Measurements from ENCODE around the gene AMPD3.
A peak's percentile ranks its signal among the peaks of the same experiment; 100 is the strongest.

The AMPD3 gene

GRCh38 chr11:10528121-10528520 lies 73.1 kb downstream of the AMPD3 start:
- FAIRE-seq, result no peak
- DNase-seq (ENCODE audit: insufficient read length, low spot score), result no peak

GRCh38 chr11:10529279-10529678 lies 74.2 kb downstream of the AMPD3 start:
- no peak for FAIRE-seq
- no peak for DNase-seq (ENCODE audit: insufficient read length, low spot score)

DNA sequence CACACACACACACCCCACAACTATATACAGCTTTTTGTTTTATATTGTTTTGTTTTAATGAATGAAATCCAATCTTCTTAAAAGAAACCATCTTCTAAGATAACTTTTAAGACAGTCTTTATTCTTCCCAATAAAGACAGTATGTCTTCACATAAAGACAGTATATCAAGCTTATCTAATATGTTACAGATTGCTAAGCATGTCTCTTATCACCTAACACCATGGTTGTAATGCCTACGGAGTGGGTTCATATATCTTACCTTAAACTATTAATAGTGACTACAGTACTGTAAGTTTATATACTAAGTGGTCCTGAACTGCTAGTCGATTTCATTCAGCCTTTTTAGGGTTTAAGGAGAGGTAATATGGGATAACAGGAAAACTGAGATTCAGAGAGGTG lies 77.5 kb downstream of the AMPD3 start:
- FAIRE-seq, result no peak
- no peak for DNase-seq (ENCODE audit: insufficient read length, low spot score)

DNA sequence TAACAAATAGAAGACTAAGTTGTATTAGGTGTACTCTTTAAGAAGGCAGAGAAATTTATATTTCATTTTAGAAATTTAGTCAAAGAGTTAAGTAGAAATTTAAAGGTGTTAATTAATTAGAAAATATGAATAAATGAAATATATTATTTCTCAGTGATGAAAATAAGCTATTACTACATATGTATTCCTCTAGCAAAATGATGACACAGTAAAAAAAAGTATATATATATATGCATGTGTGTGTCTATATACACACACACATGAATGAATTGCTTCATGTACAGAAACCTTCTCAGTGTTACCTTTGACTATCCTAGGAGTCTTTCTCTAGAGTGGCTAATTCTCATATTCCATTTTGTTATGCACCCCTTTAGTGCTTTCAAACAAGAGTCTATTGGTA lies 78.3 kb downstream of the AMPD3 start:
- no peak for DNase-seq (ENCODE audit: insufficient read length, low spot score)
- FAIRE-seq, result no peak

DNA sequence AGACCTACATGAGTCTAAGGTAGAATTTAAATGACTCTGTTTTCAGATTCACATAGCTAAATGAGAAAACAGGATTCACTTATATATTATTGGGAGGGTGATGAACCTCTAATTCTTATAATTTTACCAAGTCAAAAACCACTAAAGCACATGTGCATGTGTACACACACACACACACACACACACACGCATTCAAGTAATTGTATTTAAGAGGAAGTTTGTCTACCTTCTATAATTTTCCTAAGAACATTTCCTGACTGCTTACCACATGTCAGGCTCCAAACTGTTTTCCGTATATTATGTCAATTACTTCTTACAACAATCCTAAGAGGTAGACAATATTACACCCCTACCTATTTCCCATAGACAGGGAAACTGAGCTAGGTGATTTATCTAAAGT lies 79.3 kb downstream of the AMPD3 start:
- FAIRE-seq (no peak), DNase-seq (ENCODE audit: insufficient read length, low spot score) (no peak)

- FAIRE-seq (no peak), DNase-seq (ENCODE audit: insufficient read length, low spot score) (no peak)
These were observed 82.5 kb downstream of the AMPD3 start for GRCh38 chr11:10537600-10537999.

DNA sequence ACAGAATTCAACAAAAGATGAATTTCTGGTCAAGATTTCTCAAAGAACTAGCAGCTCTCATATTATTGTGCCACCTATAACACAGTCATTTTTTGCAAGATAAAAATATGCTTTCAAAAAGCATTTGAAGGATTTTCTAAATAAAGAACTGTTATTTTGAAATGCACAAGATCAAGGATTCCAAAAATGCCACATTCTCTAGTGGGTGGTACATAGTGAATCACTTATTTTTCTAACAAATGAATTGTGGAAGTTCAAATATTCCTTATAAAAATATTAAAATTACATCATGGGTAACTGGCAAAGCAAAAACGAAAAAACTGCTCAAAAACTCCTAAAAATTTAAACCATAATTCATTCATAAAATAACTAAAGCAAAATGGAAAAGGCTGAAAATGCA lies 83.9 kb downstream of the AMPD3 start:
- FAIRE-seq, result no peak
- DNase-seq (ENCODE audit: insufficient read length, low spot score), result no peak

DNA sequence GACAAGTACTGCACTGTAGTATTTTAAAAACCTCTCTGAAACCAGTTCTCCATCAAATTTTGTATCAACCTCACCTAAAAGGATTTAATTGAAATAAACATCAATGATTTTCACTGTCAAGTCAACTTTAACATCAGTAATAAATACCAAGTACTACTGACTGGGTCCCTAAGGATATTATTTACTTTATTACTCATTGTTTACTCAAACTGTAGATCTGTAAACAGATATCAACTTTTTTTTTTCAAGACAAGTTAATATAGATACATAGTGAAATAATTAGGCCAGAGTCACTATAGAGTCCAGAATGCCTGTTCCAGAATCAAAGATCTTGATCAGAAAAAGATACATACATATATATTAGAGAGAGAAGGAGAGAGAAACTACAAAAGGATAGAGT lies 84.3 kb downstream of the AMPD3 start:
- FAIRE-seq, result no peak
- no peak for DNase-seq (ENCODE audit: insufficient read length, low spot score)

- DNase-seq (ENCODE audit: insufficient read length, low spot score) (no peak), FAIRE-seq (peak; percentile 59)
These were observed 85.5 kb downstream of the AMPD3 start for GRCh38 chr11:10540546-10540914.

GRCh38 chr11:10540915-10541560 lies 86.0 kb downstream of the AMPD3 start, which contains the start of gene RNF141:
Gene RNF141, minus strand, starts transcription at chr11:10541187. Its CDS starts 7,029 bp downstream, at chr11:10534158.
- FAIRE-seq, result peak; percentile 97
- peak; percentile 93 for DNase-seq (ENCODE audit: insufficient read length, low spot score)

- no peak for DNase-seq (ENCODE audit: insufficient read length, low spot score)
- no peak for FAIRE-seq
These were observed 86.5 kb downstream of the AMPD3 start for GRCh38 chr11:10541561-10541930.

GRCh38 chr11:10542776-10543175 lies 87.7 kb downstream of the AMPD3 start:
- DNase-seq (ENCODE audit: insufficient read length, low spot score), result no peak
- no peak for FAIRE-seq

- FAIRE-seq (no peak), DNase-seq (ENCODE audit: insufficient read length, low spot score) (no peak)
These were observed 88.7 kb downstream of the AMPD3 start for GRCh38 chr11:10543782-10544181.

DNA sequence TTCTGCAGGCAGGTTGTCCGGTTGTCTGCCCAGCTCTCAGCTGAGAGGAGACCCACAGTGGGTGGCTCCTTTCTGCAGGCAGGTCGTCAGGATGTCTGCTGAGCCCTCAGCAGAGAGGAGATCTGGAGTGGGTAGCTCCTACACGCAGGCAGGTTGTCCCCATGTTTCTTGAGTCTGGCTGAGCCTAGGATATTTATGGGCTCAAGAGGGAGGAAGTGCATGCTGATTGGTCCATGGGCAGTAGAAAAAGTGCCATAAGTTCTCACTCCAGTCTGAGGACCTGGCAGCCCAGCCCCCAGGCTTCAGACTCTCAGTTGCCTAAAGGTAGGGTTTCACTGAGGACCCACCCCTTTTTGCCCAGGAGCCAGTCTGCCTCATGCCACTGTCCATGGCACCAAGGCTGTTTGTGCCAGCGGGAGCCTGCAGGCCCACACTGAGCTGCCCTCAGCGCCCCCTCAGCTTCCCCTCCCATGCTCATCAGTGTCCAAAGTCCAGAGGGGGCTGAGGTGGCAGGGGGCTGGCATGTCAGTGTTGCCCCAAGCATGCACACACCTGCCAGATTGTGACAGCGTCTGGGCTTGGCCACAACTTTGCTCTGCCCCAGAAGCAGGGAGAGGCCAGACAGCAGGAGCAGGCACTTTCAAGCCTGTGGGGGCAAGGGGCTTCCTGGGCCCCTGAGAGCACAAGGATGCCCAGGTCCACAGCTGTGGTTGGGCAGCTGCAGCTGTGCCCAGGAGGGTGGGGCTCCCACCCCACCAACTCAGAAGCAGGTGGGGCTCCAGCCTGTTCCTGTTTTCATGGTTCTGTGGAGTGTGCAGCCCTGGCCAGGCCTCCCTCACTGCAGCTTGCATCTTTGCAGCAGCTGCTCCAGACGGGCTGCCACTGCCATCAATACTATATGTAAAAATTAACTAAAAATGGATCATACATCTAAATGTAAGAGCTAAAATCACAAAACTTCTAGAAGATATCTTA lies 89.7 kb downstream of the AMPD3 start:
- DNase-seq (ENCODE audit: insufficient read length, low spot score) (no peak), FAIRE-seq (no peak)

- no peak for DNase-seq (ENCODE audit: insufficient read length, low spot score)
- no peak for FAIRE-seq
These were observed 95.6 kb downstream of the AMPD3 start for GRCh38 chr11:10550503-10551289.

DNA sequence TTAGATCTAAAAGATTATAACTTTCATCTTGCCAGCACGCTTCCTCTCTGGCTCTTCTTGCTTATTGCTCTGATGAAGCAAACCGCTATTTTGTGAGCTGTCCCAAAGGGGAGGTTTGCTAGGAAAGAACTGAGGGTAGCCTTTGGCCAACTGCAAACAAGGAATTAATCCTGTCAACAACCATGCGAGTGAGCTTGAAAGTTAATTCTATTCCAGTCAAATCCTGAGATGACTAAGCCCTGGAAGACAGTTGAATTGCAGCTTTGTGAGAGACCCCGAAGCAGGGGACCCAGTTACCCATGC lies 96.2 kb downstream of the AMPD3 start:
- DNase-seq (ENCODE audit: insufficient read length, low spot score) (no peak), FAIRE-seq (no peak)

DNA sequence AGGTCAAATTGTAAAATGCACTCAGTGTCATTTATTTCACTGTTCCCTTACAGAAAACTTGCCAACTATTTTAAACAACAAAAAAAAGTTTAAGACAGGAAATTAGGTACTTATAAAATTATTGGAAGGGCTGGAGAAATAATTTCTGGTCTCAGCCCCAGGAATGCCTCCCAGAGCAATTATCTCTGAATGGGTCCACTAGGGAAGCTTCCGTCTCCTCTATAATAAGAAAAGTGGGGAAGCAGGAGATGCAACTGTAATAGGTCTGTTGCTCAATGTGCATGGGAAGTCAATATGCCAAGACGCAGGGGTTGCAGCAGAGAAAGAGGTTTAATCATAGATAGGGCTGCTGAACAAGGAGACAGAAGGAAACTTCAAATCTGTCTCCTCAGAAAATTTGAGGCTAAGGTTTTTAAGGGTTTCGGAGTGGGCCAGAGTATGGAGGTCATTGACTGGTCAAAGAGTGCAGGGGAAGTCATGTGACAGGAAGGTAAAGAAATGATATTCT lies 96.8 kb downstream of the AMPD3 start:
- DNase-seq (ENCODE audit: insufficient read length, low spot score) (no peak), FAIRE-seq (no peak)

DNA sequence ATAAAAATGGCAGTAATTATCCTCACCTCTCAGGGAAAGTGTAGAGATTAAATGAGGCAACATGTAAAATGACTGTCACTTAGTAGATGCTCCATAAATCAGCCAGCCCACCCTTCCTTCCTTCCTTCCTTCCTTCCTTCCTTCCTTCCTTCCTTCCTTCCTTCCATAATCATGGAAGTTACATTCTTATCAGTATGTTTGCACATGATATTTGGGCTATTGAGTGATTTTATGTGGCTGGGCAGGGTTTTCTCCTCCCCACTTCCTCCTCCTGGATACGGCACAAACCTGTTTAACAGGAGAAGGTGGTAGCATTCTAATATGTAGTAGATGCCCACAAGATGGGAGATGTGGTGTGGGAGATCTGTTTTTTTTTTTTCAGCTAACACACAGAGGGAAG lies 101.5 kb downstream of the AMPD3 start:
- FAIRE-seq (no peak), DNase-seq (ENCODE audit: insufficient read length, low spot score) (no peak)
